NB4 (cell line): ENCODE data around the gene CD3G.

Source experiments
- DNase-seq: peaks from one replicate; pipeline ENCODE4 v3.0.0; 2010; ENCODE audit warnings: low read depth
- H3K4me3 ChIP-seq: one replicate; pipeline ENCODE4 v1.5.1; 2011; ENCODE audit warnings: mild to moderate bottlenecking, low read depth, low read length, moderate library complexity
- CTCF ChIP-seq: IDR thresholded peaks from one replicate; pipeline ENCODE4 v1.5.1; 2012; ENCODE audit warnings: low read depth, low read length
- MAX ChIP-seq: IDR thresholded peaks from 2 replicates; pipeline ENCODE4 v1.6.1; 2011; ENCODE audit warnings: low read depth, low read length
- MYC ChIP-seq: IDR thresholded peaks from 2 replicates; pipeline ENCODE4 v1.6.1; 2011; ENCODE audit warnings: low read depth, low read length
- POLR2A ChIP-seq: IDR thresholded peaks from 2 replicates; pipeline ENCODE4 v1.6.1; 2011; ENCODE audit warnings: mild to moderate bottlenecking; ENCODE audit not compliant: insufficient read length; ENCODE audit errors: extremely low read depth

The CD3G gene

GRCh38 chr11:118359295-118359958, 15.3 kb downstream of the CD3G start, which contains the start of gene UBE4A:
UBE4A (plus strand) TSS chr11:118359600; CDS start chr11:118365081, 5,481 bp downstream.
- peak within 1 kb of the TSS; percentile 97 for H3K4me3 ChIP-seq
- peak; percentile 99 for DNase-seq
- TF ChIP-seq MYC, result peak; percentile 89
- TF ChIP-seq CTCF, result no peak
- peak; percentile 87 for TF ChIP-seq MAX
- TF ChIP-seq POLR2A, result peak; percentile 93

GRCh38 chr11:118364956-118365615, 20.9 kb downstream of the CD3G start:
- no peak for DNase-seq
- H3K4me3 ChIP-seq, result no peak overlapping the region
- TF ChIP-seq MYC, result no peak
- no peak for TF ChIP-seq CTCF
- no peak for TF ChIP-seq POLR2A

GRCh38 chr11:118366287-118366686, 22.1 kb downstream of the CD3G start:
- no peak for DNase-seq
- TF ChIP-seq CTCF (no peak), POLR2A (no peak), MAX (no peak), MYC (no peak)

GRCh38 chr11:118370774-118371173, 26.6 kb downstream of the CD3G start:
- DNase-seq, result no peak
- H3K4me3 ChIP-seq, result no peak overlapping the region
- no peak for TF ChIP-seq POLR2A
- no peak for TF ChIP-seq MYC
- TF ChIP-seq MAX, result no peak
- no peak for TF ChIP-seq CTCF

More at GRCh38 chr11:118366287-118366686, 22.1 kb downstream of the CD3G start:
- no peak overlapping the region for H3K4me3 ChIP-seq

- H3K4me3 ChIP-seq, result no peak overlapping the region
These were observed 29.1 kb downstream of the CD3G start for GRCh38 chr11:118373263-118373662.

More at GRCh38 chr11:118373263-118373662, 29.1 kb downstream of the CD3G start:
- no peak for DNase-seq
- no peak for TF ChIP-seq MYC
- no peak for TF ChIP-seq MAX
- no peak for TF ChIP-seq POLR2A
- TF ChIP-seq CTCF, result no peak
